HUES6 (cell line): Measurements from ENCODE around the gene RAB11FIP3.
"Not testable (repeated sequence)": the region's sequence is repeated elsewhere in the genome, so short reads cannot be mapped to it uniquely, and the experiment has no call there.

Source experiments
- H3K27ac ChIP-seq: 2 replicates; pipeline ENCODE4 v1.7.0; 2013; ENCODE audit warnings: low read depth, mild to moderate bottlenecking, low read length, inconsistent platforms
- H3K27me3 ChIP-seq: 2 replicates; pipeline ENCODE4 v1.6.1; 2013; ENCODE audit warnings: low read length; ENCODE audit not compliant: control insufficient read depth, insufficient read depth
- H3K36me3 ChIP-seq: 2 replicates; pipeline ENCODE4 v1.6.1; 2013; ENCODE audit warnings: low read length; ENCODE audit not compliant: control insufficient read depth, insufficient read depth
- H3K4me1 ChIP-seq: 2 replicates; pipeline ENCODE4 v1.6.1; 2013; ENCODE audit warnings: low read length; ENCODE audit not compliant: control insufficient read depth, insufficient read depth
- H3K4me3 ChIP-seq: 2 replicates; pipeline ENCODE4 v1.5.1; 2013; ENCODE audit warnings: low read depth, low read length
- H3K9ac ChIP-seq: one replicate; pipeline ENCODE4 v1.6.1; 2013; ENCODE audit warnings: mild to moderate bottlenecking, low read length
- H3K9me3 ChIP-seq: 2 replicates; pipeline ENCODE4 v1.6.1; 2013; ENCODE audit warnings: low read depth, low read length; ENCODE audit not compliant: control insufficient read depth, insufficient read depth

The RAB11FIP3 gene

DNA sequence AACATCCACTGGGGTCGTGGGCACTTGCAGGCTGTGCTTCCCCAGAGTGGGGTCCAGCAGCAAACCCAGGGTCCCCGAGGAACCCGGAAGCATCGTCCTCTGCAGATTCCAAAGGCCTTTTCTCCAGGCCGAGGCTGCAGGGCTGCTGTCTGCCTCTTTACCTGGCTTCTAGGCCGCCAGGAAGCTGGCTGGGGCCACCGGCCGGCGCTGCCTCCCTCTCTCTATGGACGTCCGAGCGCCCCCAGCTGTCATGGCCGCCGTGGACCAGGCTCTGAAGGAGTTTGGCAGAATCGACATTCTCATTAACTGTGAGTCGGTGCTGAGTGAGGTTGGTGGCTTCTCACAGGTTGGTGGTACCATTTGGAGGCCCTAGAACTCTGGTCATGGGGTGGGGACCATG is 18.2 kb upstream of the RAB11FIP3 start:
- no peak overlapping the region for H3K4me3 ChIP-seq
- H3K9ac ChIP-seq = no peak overlapping the region
- no peaks in the 10 kb centered on the region for H3K27me3 ChIP-seq
- peaks cover 22% of the 10 kb centered on the region for H3K36me3 ChIP-seq
- H3K4me1 ChIP-seq = no peaks in the 10 kb centered on the region
- H3K27ac ChIP-seq = no peak overlapping the region
- H3K9me3 ChIP-seq = no peaks in the 10 kb centered on the region

DNA sequence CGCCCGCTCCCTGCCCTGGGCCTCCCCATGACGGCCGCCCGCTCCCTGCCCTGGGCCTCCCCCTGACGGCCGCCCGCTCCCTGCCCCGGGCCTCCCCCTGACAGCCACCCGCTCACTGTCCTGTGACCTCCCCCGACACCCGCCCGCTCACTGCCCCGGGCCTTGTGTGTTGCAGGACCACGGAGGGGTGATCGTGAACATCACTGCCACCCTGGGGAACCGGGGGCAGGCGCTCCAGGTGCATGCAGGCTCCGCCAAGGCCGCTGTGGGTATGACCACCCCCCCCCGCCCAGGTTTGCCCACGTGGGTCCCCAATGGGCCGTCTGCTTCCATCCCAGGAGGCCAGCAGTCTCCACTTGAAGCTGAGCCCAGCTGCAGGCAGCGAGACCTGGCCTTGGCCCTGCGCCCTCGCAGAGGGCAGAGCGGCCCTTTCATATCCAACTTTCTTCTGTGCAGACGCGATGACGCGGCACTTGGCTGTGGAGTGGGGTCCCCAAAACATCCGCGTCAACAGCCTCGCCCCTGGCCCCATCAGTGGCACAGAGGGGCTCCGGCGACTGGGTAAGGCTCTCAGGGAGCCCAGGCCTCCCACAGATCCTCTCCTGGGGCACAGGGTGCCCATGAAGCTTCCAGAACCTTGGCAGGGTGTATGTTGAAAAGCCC is 14.8 kb upstream of the RAB11FIP3 start:
- Histone ChIP-seq H3K4me3 (no peak overlapping the region), H3K9ac (no peak overlapping the region), H3K36me3 (peaks cover 22% of the 10 kb centered on the region), H3K27me3 (no peaks in the 10 kb centered on the region), H3K4me1 (no peaks in the 10 kb centered on the region), H3K27ac (no peak overlapping the region; the same call in 1 of the 2 replicates), H3K9me3 (no peaks in the 10 kb centered on the region)

DNA sequence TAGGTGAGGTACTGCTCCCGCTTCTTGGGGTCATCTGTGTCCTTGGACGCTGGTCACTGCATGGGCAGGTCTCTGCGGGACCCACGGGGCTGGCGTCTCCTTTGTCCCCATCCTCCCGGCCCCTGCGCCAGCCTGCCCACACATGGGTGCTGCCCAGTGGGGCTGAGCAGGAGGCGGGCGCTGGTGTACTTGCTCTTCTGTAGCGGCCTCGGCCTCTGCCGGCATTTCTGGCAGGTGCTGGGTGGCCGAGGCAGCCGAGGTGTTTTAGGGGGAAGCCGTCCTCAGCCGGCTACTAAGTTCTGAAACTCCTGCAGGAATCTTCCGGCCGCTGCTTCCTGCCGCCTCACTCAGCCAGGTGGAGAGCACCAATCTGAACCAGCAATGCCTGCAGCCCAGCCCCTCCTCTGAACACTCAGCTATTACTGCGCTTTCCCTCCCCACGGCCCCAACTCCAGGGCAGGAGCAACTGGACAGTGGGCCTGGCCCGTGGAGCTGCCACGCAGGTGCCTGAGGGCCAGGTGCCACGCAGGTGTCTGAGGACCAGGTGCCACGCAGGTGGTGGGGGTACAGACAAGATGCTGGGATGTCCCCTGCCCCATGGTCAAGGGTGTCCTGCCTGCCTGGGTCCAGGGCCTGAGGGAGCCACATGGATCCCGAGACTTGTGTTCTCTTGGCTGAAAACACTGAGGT is 13.7 kb upstream of the RAB11FIP3 start:
- no peaks in the 10 kb centered on the region for H3K9me3 ChIP-seq
- no peak overlapping the region for H3K9ac ChIP-seq
- no peaks in the 10 kb centered on the region for H3K4me1 ChIP-seq
- H3K4me3 ChIP-seq = no peak overlapping the region
- H3K27ac ChIP-seq = no peak overlapping the region
- H3K27me3 ChIP-seq = no peaks in the 10 kb centered on the region
- H3K36me3 ChIP-seq = peaks cover 22% of the 10 kb centered on the region

DNA sequence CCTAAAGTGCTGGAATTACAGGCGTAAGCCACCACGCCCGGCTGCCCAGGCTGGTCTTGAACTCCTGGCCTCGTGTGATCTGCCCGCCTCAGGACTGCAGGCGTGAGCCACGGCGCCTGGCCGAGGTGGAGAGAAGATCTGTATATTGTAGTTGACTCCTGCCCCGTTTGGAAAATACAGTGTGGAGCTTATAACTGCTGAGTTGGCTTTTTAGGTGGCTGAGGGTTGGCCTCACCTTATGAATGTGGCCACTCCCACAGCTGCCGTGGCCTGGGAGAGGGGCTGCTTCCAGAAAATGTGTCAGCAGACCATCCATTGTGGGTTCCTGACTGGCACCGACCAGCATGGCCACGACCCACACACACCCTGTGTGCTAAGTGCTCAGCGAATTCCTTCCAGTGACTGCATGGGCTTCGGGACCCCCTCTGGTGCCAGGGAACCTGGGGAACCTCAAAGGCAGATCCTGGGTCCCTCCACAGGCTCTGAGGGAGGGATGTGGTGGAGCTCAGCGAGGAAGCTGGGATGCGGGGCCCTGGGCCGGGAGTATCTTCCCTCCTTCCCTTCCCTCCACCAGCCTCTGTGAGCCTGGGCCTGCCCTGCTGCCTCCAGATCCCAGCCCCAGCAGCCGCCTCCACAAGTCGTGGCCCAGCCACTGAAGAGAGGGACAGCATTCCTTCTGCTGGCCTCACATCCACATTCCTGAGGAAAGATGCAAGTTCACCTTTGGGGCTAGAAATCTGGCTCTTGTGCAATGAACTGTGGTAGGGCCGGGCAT is 10.9 kb upstream of the RAB11FIP3 start:
- Histone ChIP-seq H3K36me3 (peaks cover 22% of the 10 kb centered on the region), H3K4me1 (no peaks in the 10 kb centered on the region), H3K9me3 (no peaks in the 10 kb centered on the region), H3K27me3 (no peaks in the 10 kb centered on the region), H3K4me3 (no peak overlapping the region), H3K27ac (no peak overlapping the region), H3K9ac (no peak overlapping the region)

DNA sequence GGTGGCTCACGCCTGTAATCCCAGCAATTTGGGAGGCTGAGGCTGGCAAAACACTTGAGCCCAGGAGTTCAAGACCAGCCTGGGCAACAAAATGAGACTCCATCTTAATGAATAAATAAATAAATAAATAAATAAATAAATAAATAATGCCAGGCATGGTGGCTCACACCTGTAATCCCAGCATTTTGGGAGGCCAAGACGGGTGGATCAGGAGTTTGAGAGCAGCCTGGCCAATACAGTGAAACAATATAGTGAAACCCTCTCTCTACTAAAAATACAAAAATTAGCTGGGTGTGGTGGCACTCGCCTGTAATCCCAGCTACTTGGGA is 10.3 kb upstream of the RAB11FIP3 start:
- peaks cover 17% of the 10 kb centered on the region for H3K36me3 ChIP-seq
- H3K4me3 ChIP-seq, H3K4me1 ChIP-seq, H3K9me3 ChIP-seq, H3K27me3 ChIP-seq, H3K9ac ChIP-seq, H3K27ac ChIP-seq: not testable (repeated sequence)

DNA sequence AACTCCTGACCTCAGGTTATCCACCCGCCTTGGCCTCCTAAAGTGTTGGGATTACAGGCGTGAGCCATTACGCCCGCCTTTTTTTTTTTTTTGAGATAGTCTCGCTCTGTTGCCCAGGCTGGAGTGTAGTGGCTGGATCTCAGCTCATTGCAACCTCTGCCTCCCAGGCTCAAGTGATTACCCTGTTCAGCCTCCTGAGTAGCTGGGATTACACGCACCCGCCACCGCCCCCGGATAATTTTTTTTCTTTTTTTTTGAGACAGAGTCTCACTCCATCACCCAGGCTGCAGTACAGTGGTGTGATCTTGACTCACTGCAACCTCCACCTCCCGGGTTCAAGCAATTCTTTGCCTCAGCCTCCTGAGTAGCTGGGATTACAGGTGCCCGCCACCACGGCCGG is 3.3 kb upstream of the RAB11FIP3 start:
- not testable (repeated sequence) for H3K36me3 ChIP-seq, H3K4me3 ChIP-seq, H3K27ac ChIP-seq, H3K9ac ChIP-seq, H3K9me3 ChIP-seq
- peaks cover 10% of the 10 kb centered on the region for H3K4me1 ChIP-seq
- peaks cover 31% of the 10 kb centered on the region for H3K27me3 ChIP-seq

DNA sequence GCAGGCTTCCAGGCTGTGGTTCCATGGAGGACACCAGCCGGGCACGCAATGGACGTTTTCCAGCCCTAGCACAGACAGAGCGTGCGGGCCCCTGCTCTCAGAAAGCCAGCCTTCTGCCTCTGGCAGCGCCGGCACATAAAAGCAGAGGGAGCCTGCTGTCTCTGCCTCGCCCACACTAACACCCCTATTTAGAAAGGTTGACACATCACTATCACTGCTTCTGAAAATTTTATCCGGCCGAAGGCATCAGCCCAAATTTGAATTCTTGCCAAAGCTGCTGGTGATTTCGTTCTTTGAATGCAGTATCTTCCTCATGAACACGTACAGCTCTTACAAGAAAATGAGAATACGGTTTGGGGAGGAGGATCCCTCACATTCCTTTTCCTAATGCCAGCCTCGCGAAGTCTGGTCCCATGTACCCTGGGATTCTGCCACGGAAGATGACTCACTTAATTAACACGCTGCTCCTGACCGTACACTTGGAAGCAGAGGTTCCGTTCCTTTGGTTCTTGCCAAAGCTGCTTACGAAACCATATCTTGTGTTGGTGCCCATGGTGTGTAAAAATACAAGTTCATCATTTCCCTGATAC is 1.3 kb upstream of the RAB11FIP3 start:
- Histone ChIP-seq H3K4me1 (peaks cover 13% of the 10 kb centered on the region), H3K27ac (no peak overlapping the region), H3K27me3 (peaks cover 35% of the 10 kb centered on the region), H3K4me3 (peak overlapping the region; percentile 85), H3K9me3 (no peaks in the 10 kb centered on the region), H3K9ac (no peak overlapping the region), H3K36me3 (no peaks in the 10 kb centered on the region)

DNA sequence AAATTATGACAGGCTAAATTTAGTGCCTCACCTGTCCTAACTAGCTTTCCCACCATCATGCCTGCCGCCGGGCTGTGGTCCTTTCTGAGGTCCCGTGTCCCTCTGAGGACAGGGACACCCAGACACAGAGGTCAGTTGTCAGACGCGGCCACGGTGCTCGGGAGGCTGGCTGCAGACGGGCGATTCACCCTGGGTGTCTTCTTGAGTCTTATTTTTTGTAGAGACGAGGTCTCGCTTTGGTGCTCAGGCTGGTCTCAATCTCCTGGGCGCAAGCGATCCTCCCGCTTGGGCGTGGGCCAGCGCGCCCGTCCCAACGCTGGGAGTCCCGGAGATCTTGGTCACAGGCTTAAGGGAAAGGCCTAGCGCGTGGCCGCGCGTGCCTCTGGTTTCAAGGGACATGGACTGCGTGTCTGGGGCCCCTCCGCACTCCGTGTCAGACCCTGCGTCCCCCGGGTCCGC is 797 bp upstream of the RAB11FIP3 start:
- H3K9ac ChIP-seq = peak overlapping the region; percentile 7
- H3K4me1 ChIP-seq = peaks cover 13% of the 10 kb centered on the region
- no peaks in the 10 kb centered on the region for H3K36me3 ChIP-seq
- H3K27me3 ChIP-seq = peaks cover 35% of the 10 kb centered on the region
- no peak overlapping the region for H3K27ac ChIP-seq
- H3K9me3 ChIP-seq = no peaks in the 10 kb centered on the region
- peak overlapping the region; percentile 85 for H3K4me3 ChIP-seq

DNA sequence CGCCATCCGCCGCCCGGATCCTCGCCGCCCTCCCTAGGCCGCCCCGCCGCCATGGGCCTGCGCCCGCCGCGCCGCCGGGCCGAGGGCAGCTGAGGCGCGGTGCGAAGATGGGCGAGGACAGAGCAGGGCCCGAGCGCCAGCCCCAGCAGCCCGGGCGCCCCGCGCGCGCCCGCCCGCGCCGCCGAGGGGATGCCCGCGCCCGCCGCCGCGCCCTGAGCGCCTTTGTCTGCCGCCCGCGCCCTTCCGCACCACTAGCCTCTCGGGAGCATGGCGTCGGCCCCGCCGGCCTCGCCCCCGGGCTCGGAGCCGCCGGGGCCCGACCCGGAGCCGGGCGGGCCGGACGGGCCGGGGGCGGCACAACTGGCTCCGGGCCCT is 278 bp downstream of the RAB11FIP3 start:
- no peaks in the 10 kb centered on the region for H3K9me3 ChIP-seq
- H3K4me3 ChIP-seq = peak overlapping the region; percentile 85
- H3K36me3 ChIP-seq = 0 out of 2 replicates have a peak, but pooled peaks cover 3% of the 10 kb centered on the region
- peaks cover 35% of the 10 kb centered on the region for H3K27me3 ChIP-seq
- no peak overlapping the region for H3K27ac ChIP-seq
- H3K9ac ChIP-seq = no peak overlapping the region
- H3K4me1 ChIP-seq = peaks cover 13% of the 10 kb centered on the region

DNA sequence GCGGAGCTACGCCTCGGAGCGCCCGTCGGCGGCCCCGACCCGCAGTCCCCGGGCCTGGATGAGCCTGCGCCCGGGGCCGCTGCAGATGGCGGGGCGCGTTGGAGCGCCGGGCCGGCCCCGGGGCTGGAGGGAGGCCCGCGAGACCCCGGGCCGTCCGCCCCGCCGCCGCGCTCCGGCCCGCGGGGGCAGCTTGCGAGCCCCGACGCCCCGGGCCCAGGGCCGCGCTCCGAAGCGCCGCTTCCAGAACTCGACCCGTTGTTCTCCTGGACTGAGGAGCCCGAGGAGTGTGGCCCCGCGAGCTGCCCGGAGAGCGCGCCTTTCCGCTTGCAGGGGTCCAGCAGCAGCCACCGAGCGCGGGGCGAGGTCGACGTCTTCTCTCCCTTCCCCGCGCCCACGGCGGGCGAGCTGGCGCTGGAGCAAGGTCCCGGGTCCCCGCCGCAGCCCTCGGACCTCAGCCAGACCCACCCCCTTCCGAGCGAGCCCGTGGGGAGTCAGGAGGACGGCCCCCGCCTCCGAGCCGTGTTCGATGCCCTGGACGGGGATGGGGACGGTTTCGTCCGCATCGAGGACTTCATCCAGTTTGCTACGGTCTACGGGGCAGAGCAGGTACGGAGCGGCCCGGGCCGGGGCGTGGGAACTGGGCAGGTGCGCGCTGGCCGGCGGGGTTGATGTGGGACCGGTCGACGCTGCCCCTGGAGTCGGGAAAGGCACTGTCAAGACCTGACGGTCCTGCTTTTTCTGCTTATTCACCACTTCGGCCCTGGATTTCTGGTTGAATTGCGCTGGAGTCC is 861 bp downstream of the RAB11FIP3 start:
- Histone ChIP-seq H3K9ac (peak overlapping the region; percentile 56), H3K4me3 (peak overlapping the region; percentile 85), H3K9me3 (no peaks in the 10 kb centered on the region), H3K36me3 (0 out of 2 replicates have a peak, but pooled peaks cover 3% of the 10 kb centered on the region), H3K27me3 (peaks cover 35% of the 10 kb centered on the region), H3K4me1 (peaks cover 13% of the 10 kb centered on the region), H3K27ac (no peak overlapping the region)
